CD4-positive, alpha-beta T cell (primary cell): Measurements from ENCODE around the gene OPN4. TPM values are rescaled to one million over a fixed set of nuclear protein-coding genes. Genes with fewer than 3 reads are reported as not detected.

Experiments used
- ATAC-seq: fragments of 200-7000 bp; cut with Tn5 transposase; one replicate; pipeline ENCODE4 v1.10.0; 2022; ENCODE audit warnings: mild to moderate bottlenecking; ENCODE audit not compliant: poor library complexity
- CTCF ChIA-PET: fragments of 350-600 bp; sonication (Branson Sonifier 250); formaldehyde crosslinking; loops from one replicate; lab custom pipeline; 2021; ENCODE audit warnings: antibody characterized with exemption, inconsistent platforms; lab: Charles Lee
- POLR2A ChIA-PET: fragments of 350-600 bp; sonication (Branson Sonifier 250); formaldehyde crosslinking; loops from one replicate; lab custom pipeline; 2021; ENCODE audit warnings: antibody characterized with exemption, inconsistent platforms; lab: Charles Lee
- DNase-seq, 14 experiments: peaks; one replicate each; pipeline ENCODE4 v3.0.0-alpha.2; 2013 to 2020; ENCODE audit warnings: mixed read lengths in 2 of 14
- H3K27ac ChIP-seq, 2 donors: one replicate each; pipeline versions ENCODE4 v1.5.1 to v1.7.0; 2013; ENCODE audit warnings: low read length in 2 of 2, low read depth in 1 of 2, mild to moderate bottlenecking in 1 of 2
- H3K27me3 ChIP-seq, 2 experiments: 1 replicate in 1 of 2; 2 replicates in 1 of 2; pipeline versions ENCODE4 v1.6.1 to v1.7.0; 2013; ENCODE audit warnings: low read length in 2 of 2, control low read depth in 1 of 2, mild to moderate bottlenecking in 1 of 2, moderate library complexity in 1 of 2; ENCODE audit not compliant: insufficient read depth in 2 of 2, control insufficient read depth in 1 of 2
- H3K36me3 ChIP-seq: one replicate; pipeline ENCODE4 v1.6.1; 2013; ENCODE audit warnings: low read length, control low read depth; ENCODE audit not compliant: insufficient read depth
- H3K4me1 ChIP-seq: one replicate; pipeline ENCODE4 v1.6.1; 2013; ENCODE audit warnings: low read length, control low read depth; ENCODE audit not compliant: insufficient read depth
- H3K4me3 ChIP-seq: one replicate; pipeline ENCODE4 v1.5.1; 2013; ENCODE audit warnings: mild to moderate bottlenecking, low read length, moderate library complexity
- H3K9me3 ChIP-seq, 2 experiments: 1 replicate in 1 of 2; 2 replicates in 1 of 2; pipeline versions ENCODE4 v1.6.1 to v1.7.0; 2013; ENCODE audit warnings: low read length in 2 of 2, mild to moderate bottlenecking in 2 of 2, control low read depth in 1 of 2, moderate library complexity in 1 of 2; ENCODE audit not compliant: control insufficient read depth in 1 of 2, insufficient read depth in 1 of 2
- H3K27ac Mint-ChIP-seq: one replicate; pipeline ENCODE4 v1.8.0; 2020; ENCODE audit warnings: mixed read lengths
- H3K27me3 Mint-ChIP-seq: one replicate; pipeline ENCODE4 v1.8.0; 2021; ENCODE audit warnings: mixed read lengths
- H3K36me3 Mint-ChIP-seq: one replicate; pipeline ENCODE4 v1.8.0; 2021; ENCODE audit warnings: low read depth, mixed read lengths
- H3K4me1 Mint-ChIP-seq: one replicate; pipeline ENCODE4 v1.8.0; 2021; ENCODE audit warnings: low read depth, mixed read lengths
- H3K4me3 Mint-ChIP-seq: one replicate; pipeline ENCODE4 v1.8.0; 2020; ENCODE audit warnings: mild to moderate bottlenecking, mixed read lengths
- H3K9me3 Mint-ChIP-seq: one replicate; pipeline ENCODE4 v1.8.0; 2020; ENCODE audit warnings: mixed read lengths
- CTCF ChIP-seq: fragments of 200-600 bp; IDR thresholded peaks from one replicate; pipeline ENCODE4 v1.8.0; 2022; ENCODE audit warnings: antibody characterized with exemption, mild to moderate bottlenecking
- intact Hi-C, 2 experiments: fragments of 100-400 bp; cut with DNase I in 1 of 2; cut with micrococcal nuclease in 1 of 2; formaldehyde crosslinking; loops; one replicate each; pipeline versions ENCODE4 v1.15.1 to v1.9.0; 2023 to 2025; cut with DNase I, micrococcal nuclease
- total RNA-seq, 174 experiments: library from RNA in 2 of 174; stranded (reverse) in 2 of 174; gene quantifications; one replicate each; pipeline ENCODE4 v1.2.3 and lab custom pipeline; 2021 to 2026

The OPN4 gene
- total RNA-seq, 2 experiments from 2014 or later = not detected

GRCh38 chr10:86699541-86699940 is 45.2 kb downstream of the OPN4 start:
- no peak for DNase-seq
- Histone ChIP-seq H3K4me3 (no peak overlapping the region), H3K36me3 (no peaks in the 10 kb centered on the region), H3K27me3 (no peaks in the 10 kb centered on the region), H3K9me3 (no peaks in the 10 kb centered on the region), H3K27ac (no peak overlapping the region), H3K4me1 (no peaks in the 10 kb centered on the region)
- Mint-ChIP-seq H3K4me1 (no peaks in the 10 kb centered on the region), H3K4me3 (no peak overlapping the region), H3K36me3 (no peaks in the 10 kb centered on the region), H3K9me3 (no peaks in the 10 kb centered on the region), H3K27me3 (no peaks in the 10 kb centered on the region), H3K27ac (no peak overlapping the region)
- CTCF ChIA-PET = no interaction called here
- POLR2A ChIA-PET = interaction anchor here (1.2 kb wide), 1 partner anchor 13 kb away, joined by 5 read pairs; no protein-coding TSS in a partner anchor
- no peak for ATAC-seq
- no peak for TF ChIP-seq CTCF
- intact Hi-C loops = no loop called here

- CTCF ChIA-PET = no interaction called here
- H3K36me3 Mint-ChIP-seq = no peaks in the 10 kb centered on the region
- POLR2A ChIA-PET = no interaction called here
Measured at GRCh38 chr10:86699991-86700840, 45.9 kb downstream of the OPN4 start.

GRCh38 chr10:86700851-86701617 is 46.7 kb downstream of the OPN4 start:
- no peak for TF ChIP-seq CTCF
- intact Hi-C loops = no loop called here
- Histone ChIP-seq H3K36me3 (no peaks in the 10 kb centered on the region), H3K27ac (no peak overlapping the region), H3K4me1 (no peaks in the 10 kb centered on the region), H3K9me3 (no peaks in the 10 kb centered on the region), H3K4me3 (no peak overlapping the region), H3K27me3 (no peaks in the 10 kb centered on the region)
- Mint-ChIP-seq H3K9me3 (no peaks in the 10 kb centered on the region), H3K27ac (no peak overlapping the region), H3K4me3 (no peak overlapping the region), H3K27me3 (no peaks in the 10 kb centered on the region), H3K4me1 (no peaks in the 10 kb centered on the region), H3K36me3 (no peaks in the 10 kb centered on the region)
- DNase-seq (no peak), ATAC-seq (no peak)
- ChIA-PET CTCF (no interaction called here), POLR2A (no interaction called here)

More at GRCh38 chr10:86699991-86700840, 45.9 kb downstream of the OPN4 start:
- Mint-ChIP-seq H3K9me3 (no peaks in the 10 kb centered on the region), H3K27me3 (no peaks in the 10 kb centered on the region), H3K27ac (no peak overlapping the region), H3K4me1 (no peaks in the 10 kb centered on the region), H3K4me3 (no peak overlapping the region)
- Histone ChIP-seq H3K9me3 (no peaks in the 10 kb centered on the region), H3K27ac (no peak overlapping the region), H3K4me3 (no peak overlapping the region), H3K27me3 (no peaks in the 10 kb centered on the region), H3K4me1 (no peaks in the 10 kb centered on the region), H3K36me3 (no peaks in the 10 kb centered on the region)
- no peak for TF ChIP-seq CTCF
- no peak for DNase-seq
- intact Hi-C loops = no loop called here
- no peak for ATAC-seq
